ENCODE data around the gene RAB31. TPM values are rescaled to one million over a fixed set of nuclear protein-coding genes. Genes with fewer than 3 reads are reported as not detected.

Gene RAB31
- total RNA-seq, 2 experiments from 2014 or later: 3.5 to 4.9 TPM

- H3K27ac Mint-ChIP-seq: no peak overlapping the region
- peaks cover 27% of the 10 kb centered on the region for H3K27me3 Mint-ChIP-seq
- no peaks in the 10 kb centered on the region for H3K9me3 Mint-ChIP-seq
- H3K4me3 Mint-ChIP-seq: no peak overlapping the region
- H3K4me1 Mint-ChIP-seq: no peaks in the 10 kb centered on the region
- no peak for DNase-seq
- H3K36me3 Mint-ChIP-seq (ENCODE audit: low read depth): no peaks in the 10 kb centered on the region
- POLR2A ChIA-PET: no interaction called here
- CTCF ChIA-PET: no interaction called here
These were observed 117.5 kb downstream of the RAB31 start for GRCh38 chr18:9825571-9826073.

- DNase-seq: no peak
- ChIA-PET POLR2A (no interaction called here), CTCF (no interaction called here)
- Mint-ChIP-seq H3K9me3 (no peaks in the 10 kb centered on the region), H3K4me1 (no peaks in the 10 kb centered on the region), H3K27ac (no peak overlapping the region), H3K4me3 (no peak overlapping the region), H3K27me3 (peaks cover 23% of the 10 kb centered on the region), H3K36me3 (ENCODE audit: low read depth) (no peaks in the 10 kb centered on the region)
These were observed 118.6 kb downstream of the RAB31 start for GRCh38 chr18:9826685-9827084.

GRCh38 chr18:9827211-9827792 is 119.2 kb downstream of the RAB31 start:
- no peak overlapping the region for H3K4me3 Mint-ChIP-seq
- H3K27me3 Mint-ChIP-seq: peaks cover 20% of the 10 kb centered on the region
- ChIA-PET CTCF (no interaction called here), POLR2A (no interaction called here)
- no peaks in the 10 kb centered on the region for H3K9me3 Mint-ChIP-seq
- H3K36me3 Mint-ChIP-seq (ENCODE audit: low read depth): no peaks in the 10 kb centered on the region
- no peak for DNase-seq
- H3K4me1 Mint-ChIP-seq: no peaks in the 10 kb centered on the region
- no peak overlapping the region for H3K27ac Mint-ChIP-seq

GRCh38 chr18:9827793-9828505 is 119.8 kb downstream of the RAB31 start:
- CTCF ChIA-PET: no interaction called here

GRCh38 chr18:9828506-9829396 is 120.7 kb downstream of the RAB31 start:
- Mint-ChIP-seq H3K27me3 (peaks cover 16% of the 10 kb centered on the region), H3K9me3 (no peaks in the 10 kb centered on the region)

More at GRCh38 chr18:9827793-9828505, 119.8 kb downstream of the RAB31 start:
- DNase-seq: no peak
- POLR2A ChIA-PET: no interaction called here
- H3K9me3 Mint-ChIP-seq: no peaks in the 10 kb centered on the region
- H3K27ac Mint-ChIP-seq: no peak overlapping the region
- H3K4me1 Mint-ChIP-seq: no peaks in the 10 kb centered on the region
- no peaks in the 10 kb centered on the region for H3K36me3 Mint-ChIP-seq (ENCODE audit: low read depth)
- no peak overlapping the region for H3K4me3 Mint-ChIP-seq
- peaks cover 16% of the 10 kb centered on the region for H3K27me3 Mint-ChIP-seq

GRCh38 chr18:9829397-9829712 is 121.3 kb downstream of the RAB31 start:
- Mint-ChIP-seq H3K27me3 (peaks cover 17% of the 10 kb centered on the region), H3K27ac (no peak overlapping the region)

More at GRCh38 chr18:9828506-9829396, 120.7 kb downstream of the RAB31 start:
- H3K36me3 Mint-ChIP-seq (ENCODE audit: low read depth): no peaks in the 10 kb centered on the region
- POLR2A ChIA-PET: no interaction called here
- CTCF ChIA-PET: no interaction called here
- H3K27ac Mint-ChIP-seq: no peak overlapping the region
- no peak overlapping the region for H3K4me3 Mint-ChIP-seq
- no peak for DNase-seq
- H3K4me1 Mint-ChIP-seq: no peaks in the 10 kb centered on the region

GRCh38 chr18:9831036-9831722 is 123.1 kb downstream of the RAB31 start:
- H3K27me3 Mint-ChIP-seq: peaks cover 24% of the 10 kb centered on the region
- ChIA-PET CTCF (no interaction called here), POLR2A (no interaction called here)
- H3K4me1 Mint-ChIP-seq: no peaks in the 10 kb centered on the region
- no peak overlapping the region for H3K4me3 Mint-ChIP-seq
- no peak overlapping the region for H3K27ac Mint-ChIP-seq
- DNase-seq: no peak
- no peaks in the 10 kb centered on the region for H3K36me3 Mint-ChIP-seq (ENCODE audit: low read depth)
- no peaks in the 10 kb centered on the region for H3K9me3 Mint-ChIP-seq

More at GRCh38 chr18:9829397-9829712, 121.3 kb downstream of the RAB31 start:
- H3K9me3 Mint-ChIP-seq: no peaks in the 10 kb centered on the region
- CTCF ChIA-PET: no interaction called here
- POLR2A ChIA-PET: no interaction called here
- no peak overlapping the region for H3K4me3 Mint-ChIP-seq
- H3K36me3 Mint-ChIP-seq (ENCODE audit: low read depth): no peaks in the 10 kb centered on the region
- H3K4me1 Mint-ChIP-seq: no peaks in the 10 kb centered on the region
- no peak for DNase-seq

GRCh38 chr18:9831723-9832199 is 123.7 kb downstream of the RAB31 start:
- Mint-ChIP-seq H3K27me3 (peaks cover 22% of the 10 kb centered on the region), H3K9me3 (no peaks in the 10 kb centered on the region), H3K27ac (no peak overlapping the region), H3K4me1 (no peaks in the 10 kb centered on the region), H3K36me3 (ENCODE audit: low read depth) (no peaks in the 10 kb centered on the region), H3K4me3 (no peak overlapping the region)
- DNase-seq: no peak
- ChIA-PET POLR2A (no interaction called here), CTCF (no interaction called here)

GRCh38 chr18:9832871-9833270 is 124.8 kb downstream of the RAB31 start:
- no peaks in the 10 kb centered on the region for H3K36me3 Mint-ChIP-seq (ENCODE audit: low read depth)
- peaks cover 22% of the 10 kb centered on the region for H3K27me3 Mint-ChIP-seq
- no peak overlapping the region for H3K4me3 Mint-ChIP-seq
- ChIA-PET CTCF (no interaction called here), POLR2A (no interaction called here)
- no peaks in the 10 kb centered on the region for H3K9me3 Mint-ChIP-seq
- DNase-seq: no peak
- no peak overlapping the region for H3K27ac Mint-ChIP-seq
- no peaks in the 10 kb centered on the region for H3K4me1 Mint-ChIP-seq

- no peak overlapping the region for H3K27ac Mint-ChIP-seq
- H3K36me3 Mint-ChIP-seq (ENCODE audit: low read depth): no peaks in the 10 kb centered on the region
- ChIA-PET POLR2A (no interaction called here), CTCF (no interaction called here)
- H3K27me3 Mint-ChIP-seq: peaks cover 35% of the 10 kb centered on the region
- H3K4me1 Mint-ChIP-seq: no peaks in the 10 kb centered on the region
- no peak overlapping the region for H3K4me3 Mint-ChIP-seq
- no peak for DNase-seq
- H3K9me3 Mint-ChIP-seq: no peaks in the 10 kb centered on the region
These were observed 126.5 kb downstream of the RAB31 start for GRCh38 chr18:9834551-9834950.

GRCh38 chr18:9835113-9835755 is 127.1 kb downstream of the RAB31 start:
- no peaks in the 10 kb centered on the region for H3K9me3 Mint-ChIP-seq
- H3K27ac Mint-ChIP-seq: no peak overlapping the region
- H3K36me3 Mint-ChIP-seq (ENCODE audit: low read depth): no peaks in the 10 kb centered on the region
- POLR2A ChIA-PET: no interaction called here
- peaks cover 35% of the 10 kb centered on the region for H3K27me3 Mint-ChIP-seq
- CTCF ChIA-PET: no interaction called here
- H3K4me3 Mint-ChIP-seq: no peak overlapping the region
- no peak for DNase-seq
- H3K4me1 Mint-ChIP-seq: no peaks in the 10 kb centered on the region

GRCh38 chr18:9835825-9836224 is 127.7 kb downstream of the RAB31 start:
- no peak overlapping the region for H3K27ac Mint-ChIP-seq
- no peaks in the 10 kb centered on the region for H3K36me3 Mint-ChIP-seq (ENCODE audit: low read depth)
- H3K4me3 Mint-ChIP-seq: no peak overlapping the region
- no peaks in the 10 kb centered on the region for H3K4me1 Mint-ChIP-seq
- POLR2A ChIA-PET: no interaction called here
- no peak for DNase-seq
- CTCF ChIA-PET: no interaction called here
- no peaks in the 10 kb centered on the region for H3K9me3 Mint-ChIP-seq
- H3K27me3 Mint-ChIP-seq: peaks cover 35% of the 10 kb centered on the region
